ENCODE data around the gene LRRC59.

GRCh38 chr17:50371526-50371925, 25.8 kb downstream of the LRRC59 start:
- no peak for TF ChIP-seq CTCF (conservative IDR thresholded peaks at IDR 0.05; ENCODE audit: low read depth, low read length)
- TF ChIP-seq EZH2 (IDR thresholded peaks at IDR 0.05; ENCODE audit: borderline replicate concordance, low read depth, low read length, poor library complexity, severe bottlenecking), result no peak

Measured in A673 (cell line).